Endometrial microvascular endothelial cells (primary cell): ENCODE data around the gene SLC25A13. TPM values are rescaled to one million over a fixed set of nuclear protein-coding genes. Genes with fewer than 3 reads are reported as not detected.
"Not testable (repeated sequence)": the region's sequence is repeated elsewhere in the genome, so short reads cannot be mapped to it uniquely, and the experiment has no call there.

Source experiments
- in situ Hi-C: cut with HindIII; loops from 2 replicates; pipeline ENCODE4 v1.10.0; 2017; ENCODE audit warnings: low sequenced_read_pairs, low pct_unique_long_range_greater_than_20kb; ENCODE audit errors: inconsistent ontology term
- total RNA-seq: library from RNA; depleted of rRNA; stranded (reverse); fragments of >200 nt; gene quantifications from one replicate; pipeline ENCODE4 v1.2.3, GENCODE V29; 2015; ENCODE audit errors: inconsistent ontology term

Gene SLC25A13
- 39.2 TPM for total RNA-seq

GRCh38 chr7:96321658-96322372, at the start of gene SLC25A13:
SLC25A13 (minus strand) TSS chr7:96322098; CDS start chr7:96321956, 142 bp downstream.
- in situ Hi-C loops = no loop called here

- in situ Hi-C loops = not testable (repeated sequence)
Measured at GRCh38 chr7:96365916-96366315, 44.0 kb upstream of the SLC25A13 start.

GRCh38 chr7:96361116-96361857, 39.4 kb upstream of the SLC25A13 start:
- in situ Hi-C loops = no loop called here

GRCh38 chr7:96359876-96360275, 38.0 kb upstream of the SLC25A13 start:
- in situ Hi-C loops = no loop called here

- in situ Hi-C loops = not testable (repeated sequence)
Measured at GRCh38 chr7:96358236-96358971, 36.5 kb upstream of the SLC25A13 start.

GRCh38 chr7:96355990-96356506, 34.1 kb upstream of the SLC25A13 start:
- in situ Hi-C loops = no loop called here

GRCh38 chr7:96354881-96355280, 33.0 kb upstream of the SLC25A13 start:
- in situ Hi-C loops = no loop called here

- in situ Hi-C loops = no loop called here
Measured at GRCh38 chr7:96349572-96349971, 27.7 kb upstream of the SLC25A13 start.

- in situ Hi-C loops = no loop called here
Measured at GRCh38 chr7:96347471-96347870, 25.6 kb upstream of the SLC25A13 start.

GRCh38 chr7:96346293-96346953, 24.5 kb upstream of the SLC25A13 start:
- in situ Hi-C loops = no loop called here

GRCh38 chr7:96344236-96344635, 22.3 kb upstream of the SLC25A13 start:
- in situ Hi-C loops = no loop called here

- in situ Hi-C loops = no loop called here
Measured at GRCh38 chr7:96342049-96342448, 20.2 kb upstream of the SLC25A13 start.

- in situ Hi-C loops = no loop called here
Measured at GRCh38 chr7:96337519-96337918, 15.6 kb upstream of the SLC25A13 start.

- in situ Hi-C loops = no loop called here
Measured at GRCh38 chr7:96332325-96332724, 10.4 kb upstream of the SLC25A13 start.

GRCh38 chr7:96331775-96332174, 9.9 kb upstream of the SLC25A13 start:
- in situ Hi-C loops = no loop called here

GRCh38 chr7:96331233-96331632, 9.3 kb upstream of the SLC25A13 start:
- in situ Hi-C loops = no loop called here

- in situ Hi-C loops = no loop called here
Measured at GRCh38 chr7:96330193-96330592, 8.3 kb upstream of the SLC25A13 start.

- in situ Hi-C loops = no loop called here
Measured at GRCh38 chr7:96329241-96329640, 7.3 kb upstream of the SLC25A13 start.

GRCh38 chr7:96328016-96328415, 6.1 kb upstream of the SLC25A13 start:
- in situ Hi-C loops = no loop called here
